Activated CD4-positive, alpha-beta T cell treated with anti-CD3 and anti-CD28 coated beads, Interleukin-2, Interleukin-6, amounts not matched to agents 100 ng/mL and 50 ng/mL, durations not matched to agents 16 hours and 8 hours (primary cell): ENCODE measurements around the gene NRG2.

ENCODE experiments used
- DNase-seq: peaks from one replicate; pipeline ENCODE4 v3.0.0-alpha.2; 2020

NRG2 gene

GRCh38 chr5:139900546-139901250 lies 142.4 kb downstream of the NRG2 start:
- no peak for DNase-seq

- no peak for DNase-seq
Measured at GRCh38 chr5:139898981-139899380, 144.1 kb downstream of the NRG2 start.

- no peak for DNase-seq
Measured at GRCh38 chr5:139897982-139898381, 145.1 kb downstream of the NRG2 start.

GRCh38 chr5:139897342-139897741 lies 145.8 kb downstream of the NRG2 start:
- DNase-seq, result no peak

GRCh38 chr5:139896718-139897117 lies 146.4 kb downstream of the NRG2 start:
- DNase-seq, result no peak

- no peak for DNase-seq
Measured at GRCh38 chr5:139895647-139896046, 147.5 kb downstream of the NRG2 start.

- no peak for DNase-seq
Measured at GRCh38 chr5:139895046-139895445, 148.1 kb downstream of the NRG2 start.

GRCh38 chr5:139893873-139894272 lies 149.2 kb downstream of the NRG2 start:
- DNase-seq, result no peak

GRCh38 chr5:139889410-139889809 lies 153.7 kb downstream of the NRG2 start:
- DNase-seq, result no peak

- DNase-seq, result no peak
Measured at GRCh38 chr5:139888370-139888769, 154.7 kb downstream of the NRG2 start.

GRCh38 chr5:139886213-139886612 lies 156.9 kb downstream of the NRG2 start:
- DNase-seq, result no peak

GRCh38 chr5:139885857-139886208 lies 157.3 kb downstream of the NRG2 start:
- DNase-seq, result no peak

GRCh38 chr5:139885172-139885856 lies 157.8 kb downstream of the NRG2 start:
- no peak for DNase-seq

GRCh38 chr5:139884734-139885133 lies 158.4 kb downstream of the NRG2 start:
- no peak for DNase-seq

GRCh38 chr5:139884144-139884543 lies 159.0 kb downstream of the NRG2 start:
- DNase-seq, result no peak

- DNase-seq, result no peak
Measured at GRCh38 chr5:139882961-139883539, 160.0 kb downstream of the NRG2 start.

- no peak for DNase-seq
Measured at GRCh38 chr5:139882316-139882715, 160.8 kb downstream of the NRG2 start.

- DNase-seq, result no peak
Measured at GRCh38 chr5:139881143-139881733, 161.9 kb downstream of the NRG2 start.

- DNase-seq, result no peak
Measured at GRCh38 chr5:139880416-139881142, 162.5 kb downstream of the NRG2 start.

- no peak for DNase-seq
Measured at GRCh38 chr5:139878093-139878492, 165.0 kb downstream of the NRG2 start.

- DNase-seq, result no peak
Measured at GRCh38 chr5:139877129-139877597, 165.9 kb downstream of the NRG2 start.

GRCh38 chr5:139875957-139876356 lies 167.1 kb downstream of the NRG2 start:
- no peak for DNase-seq
